K562 (cell line): ENCODE data around the gene TECPR1. TPM values are rescaled to one million over a fixed set of nuclear protein-coding genes. Genes with fewer than 3 reads are reported as not detected.

Source experiments
- ATAC-seq: fragments of 200-7000 bp; cut with Tn5 transposase; 3 replicates; pipeline ENCODE4 v1.9.1; 2020; ENCODE audit warnings: moderate library complexity
- BruUV-seq: library from RNA; stranded (reverse); fragments of 400-500 nt; replicated peaks from 2 replicates; lab custom pipeline; 2021; lab: Mats Ljungman, UMichigan
- CTCF ChIA-PET: fragments of 300-600 bp; formaldehyde crosslinking; extraction: SDS; loops from one replicate; lab custom pipeline; 2021; ENCODE audit warnings: low intra/inter-chr PET ratio; lab: Yijun Ruan, JAX
- POLR2A ChIA-PET: fragments of 300-600, 350-650 bp; sonication (Branson Sonifier 250); formaldehyde crosslinking; extraction: SDS; loops from one replicate; lab custom pipeline; 2021; ENCODE audit warnings: antibody characterized with exemption, inconsistent platforms; lab: Yijun Ruan, JAX
- DNase-seq, 4 experiments: peaks; one replicate each; pipeline versions ENCODE4 v3.0.0 to v3.0.0-alpha.2; 2011 to 2018; ENCODE audit warnings: low spot score in 3 of 4, mixed read lengths in 3 of 4; ENCODE audit errors: extremely low read depth in 1 of 4
- FAIRE-seq: peaks from 2 replicates; lab custom pipeline; 2011; peaks lifted over from hg19 to GRCh38; lab: Jason Lieb, UNC
- H2AFZ ChIP-seq: 2 replicates; pipeline ENCODE4 v1.6.0; 2011; ENCODE audit warnings: low read depth, low read length, control low read depth, inconsistent platforms
- H3K27ac ChIP-seq: fragments of 200-600 bp; 3 replicates; pipeline ENCODE4 v1.8.0; 2011; ENCODE audit warnings: low read depth, mild to moderate bottlenecking, control low read depth, inconsistent platforms, low read length, moderate library complexity, mixed read lengths; ENCODE audit errors: extremely low read depth
- H3K27me3 ChIP-seq, 2 experiments: fragments of 300-600 bp in 1 of 2; 2 replicates in 1 of 2; 3 replicates in 1 of 2; pipeline versions ENCODE4 v1.6.0 to v1.8.0; 2011; ENCODE audit warnings: inconsistent platforms in 2 of 2, low read length in 2 of 2, mild to moderate bottlenecking in 1 of 2, mixed read lengths in 1 of 2, moderate library complexity in 1 of 2; ENCODE audit not compliant: control insufficient read depth in 2 of 2, insufficient read depth in 2 of 2
- H3K36me3 ChIP-seq: fragments of 300-600 bp; 3 replicates; pipeline ENCODE4 v1.8.0; 2011; ENCODE audit warnings: mild to moderate bottlenecking, low read length, inconsistent platforms; ENCODE audit not compliant: control insufficient read depth, insufficient read depth
- H3K4me1 ChIP-seq, 2 experiments: fragments of 200-600 bp in 1 of 2; replicated peaks in 1 of 2; 2 replicates in 1 of 2; 3 replicates in 1 of 2; pipeline versions ENCODE4 v1.5.1 to v1.8.0; 2011; ENCODE audit warnings: inconsistent platforms in 2 of 2, low read length in 2 of 2, mild to moderate bottlenecking in 1 of 2, mixed read lengths in 1 of 2, moderate library complexity in 1 of 2; ENCODE audit not compliant: control insufficient read depth in 2 of 2, insufficient read depth in 2 of 2
- H3K4me2 ChIP-seq: 2 replicates; pipeline ENCODE4 v1.6.1; 2011; ENCODE audit warnings: low read length, control low read depth, inconsistent platforms, mixed read lengths; ENCODE audit not compliant: insufficient read depth
- H3K4me3 ChIP-seq: fragments of 200-600 bp; sonication (generic), shearing (Covaris generic); 2 replicates; pipeline ENCODE4 v1.5.1; 2016; ENCODE audit warnings: control low read depth, inconsistent platforms
- H3K79me2 ChIP-seq: fragments of 200-600 bp; 3 replicates; pipeline ENCODE4 v1.8.0; 2011; ENCODE audit warnings: low read length, inconsistent platforms; ENCODE audit not compliant: control insufficient read depth, insufficient read depth
- H3K9ac ChIP-seq, 2 experiments: 2 replicates each; pipeline versions ENCODE4 v1.6.0 to v1.6.1; 2011; ENCODE audit warnings: low read depth in 2 of 2, low read length in 2 of 2, control low read depth in 1 of 2, inconsistent platforms in 1 of 2, mild to moderate bottlenecking in 1 of 2, mixed read lengths in 1 of 2; ENCODE audit not compliant: insufficient read depth in 1 of 2
- H3K9me1 ChIP-seq: one replicate; pipeline ENCODE4 v1.6.0; 2011; ENCODE audit warnings: inconsistent platforms, mild to moderate bottlenecking, low read length, moderate library complexity; ENCODE audit not compliant: control insufficient read depth, insufficient read depth
- H3K9me3 ChIP-seq: replicated peaks from 2 replicates; pipeline ENCODE4 v1.5.1; 2011; ENCODE audit warnings: low read depth, low read length, inconsistent platforms; ENCODE audit not compliant: control insufficient read depth, insufficient read depth
- H4K20me1 ChIP-seq: replicated peaks from 2 replicates; pipeline ENCODE4 v1.6.1; 2011; ENCODE audit warnings: low read length, inconsistent platforms, mixed read lengths; ENCODE audit not compliant: control insufficient read depth, insufficient read depth
- FOXJ3 ChIP-seq: sonication (generic); formaldehyde crosslinking; IDR thresholded peaks from 2 replicates; pipeline ENCODE4 v1.4.0; 2020; ENCODE audit warnings: mild to moderate bottlenecking, missing genetic modification reagents
- ZNF445 ChIP-seq: fragments of 250-450 bp; sonication (Bioruptor Pico); IDR thresholded peaks from 2 replicates; pipeline ENCODE4 v1.4.0; 2020; ENCODE audit warnings: low read depth, mild to moderate bottlenecking, moderate library complexity
- WGBS: fragments of 100-300 bp; shearing (Covaris generic); methylation state at CpG from one replicate; pipeline ENCODE4 v1.1.6; 2016; ENCODE audit warnings: low coverage, mixed read lengths; ENCODE audit not compliant: insufficient coverage; ENCODE audit errors: missing lambda C conversion rate; 5-methylcytosine and 5-hydroxymethylcytosine counted together
- in situ Hi-C: fragments of 300-500 bp; cut with MboI; formaldehyde crosslinking; loops from 4 replicates; pipeline ENCODE4 v1.15.0; 2018; ENCODE audit warnings: inconsistent platforms, mixed read lengths
- intact Hi-C: fragments of 100-400 bp; cut with micrococcal nuclease; formaldehyde crosslinking; loops from 2 replicates; pipeline ENCODE4 v1.14.2; 2022
- polyA plus RNA-seq, 8 experiments: library from polyadenylated mRNA; depleted of rRNA in 4 of 8; stranded (reverse) in 5 of 8; unstranded in 3 of 8; fragments of >200 nt; fragmentation: Nextera tagmentation in 2 of 8; fragmentation: Illumina TruSeq in 1 of 8; extraction: Ambion mirVana in 2 of 8; extraction: Trizol in 1 of 8; gene quantifications; 2 replicates each; pipeline versions ENCODE4 v1.2.1 to v1.2.3, GENCODE V29; 2011 to 2014; ENCODE audit warnings: inconsistent platforms in 1 of 8, missing spikeins in 1 of 8
- total RNA-seq, 7 experiments: library from RNA; depleted of rRNA in 6 of 7; stranded (reverse); fragments of >200 nt in 6 of 7; fragmentation: Illumina TruSeq in 2 of 7; extraction: Trizol in 2 of 7; gene quantifications; 2 replicates each; pipeline versions ENCODE4 v1.2.1 to v1.2.3, GENCODE V29; 2011 to 2021; ENCODE audit warnings: low replicate concordance in 1 of 7
- TF ChIP-seq, protein P1 (sequence below): fragments of 200-600 bp; sonication (generic); IDR thresholded peaks from one replicate; pipeline ENCODE4 v1.6.1; 2012; ENCODE audit warnings: mild to moderate bottlenecking, low read depth, low read length, inconsistent platforms

TECPR1 gene
- total and polyA plus RNA-seq, 9 of the 15 experiments (the other 6 are each of a cell fraction or from before 2014, with no cell fraction given), result 0.17 to 15.0 (median 2.2) TPM

DNA sequence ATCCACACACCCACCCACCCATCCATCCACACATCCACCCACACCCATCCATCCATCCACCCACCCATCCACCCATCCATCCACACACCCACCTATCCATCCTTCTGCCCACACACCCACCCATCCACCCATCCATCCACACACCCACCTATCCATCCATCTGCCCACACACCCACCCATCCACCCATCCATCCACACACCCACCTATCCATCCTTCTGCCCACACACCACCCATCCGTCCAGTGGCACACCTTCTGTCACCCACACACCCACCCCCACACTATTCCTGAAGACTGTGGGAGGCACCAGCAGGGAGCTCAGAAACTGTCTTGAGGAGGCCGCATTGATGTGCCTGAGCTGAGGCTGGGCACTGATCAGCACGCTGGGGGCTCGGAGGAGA lies 9.1 kb downstream of the TECPR1 start:
- Histone ChIP-seq H3K4me2 (no peak overlapping the region), H3K36me3 (no peaks in the 10 kb centered on the region), H3K9me1 (no peaks in the 10 kb centered on the region), H3K27me3 (no peaks in the 10 kb centered on the region), H4K20me1 (no peaks in the 10 kb centered on the region), H2AFZ (no peak overlapping the region), H3K9me3 (no peaks in the 10 kb centered on the region), H3K9ac (no peak overlapping the region), H3K4me1 (peaks cover 0 to 14% of the 10 kb centered on the region in 2 experiments; a peak in 2 of 5 replicates), H3K79me2 (no peaks in the 10 kb centered on the region), H3K27ac (no peak overlapping the region), H3K4me3 (no peak overlapping the region)
- in situ Hi-C loops (no loop called here), intact Hi-C loops (loop anchor here (5.0 kb wide), 1 partner anchor 76 kb away; no protein-coding TSS in a partner anchor)
- ChIA-PET CTCF (no interaction called here), POLR2A (interaction anchor here (0.6 kb wide), 1 partner anchor 31 kb away, joined by 3 read pairs; no protein-coding TSS in a partner anchor)
- DNase-seq, result no peak
- no TSS peak for BruUV-seq
- WGBS, result 83% methylated on average over 1 of the region's 4 CpGs
- no peak for FAIRE-seq
- ATAC-seq, result no peak
- TF ChIP-seq FOXJ3 (CRISPR knock-in tag) (no peak), ZNF445 (CRISPR knock-in tag) (no peak)
- TF ChIP-seq, protein P1, sequence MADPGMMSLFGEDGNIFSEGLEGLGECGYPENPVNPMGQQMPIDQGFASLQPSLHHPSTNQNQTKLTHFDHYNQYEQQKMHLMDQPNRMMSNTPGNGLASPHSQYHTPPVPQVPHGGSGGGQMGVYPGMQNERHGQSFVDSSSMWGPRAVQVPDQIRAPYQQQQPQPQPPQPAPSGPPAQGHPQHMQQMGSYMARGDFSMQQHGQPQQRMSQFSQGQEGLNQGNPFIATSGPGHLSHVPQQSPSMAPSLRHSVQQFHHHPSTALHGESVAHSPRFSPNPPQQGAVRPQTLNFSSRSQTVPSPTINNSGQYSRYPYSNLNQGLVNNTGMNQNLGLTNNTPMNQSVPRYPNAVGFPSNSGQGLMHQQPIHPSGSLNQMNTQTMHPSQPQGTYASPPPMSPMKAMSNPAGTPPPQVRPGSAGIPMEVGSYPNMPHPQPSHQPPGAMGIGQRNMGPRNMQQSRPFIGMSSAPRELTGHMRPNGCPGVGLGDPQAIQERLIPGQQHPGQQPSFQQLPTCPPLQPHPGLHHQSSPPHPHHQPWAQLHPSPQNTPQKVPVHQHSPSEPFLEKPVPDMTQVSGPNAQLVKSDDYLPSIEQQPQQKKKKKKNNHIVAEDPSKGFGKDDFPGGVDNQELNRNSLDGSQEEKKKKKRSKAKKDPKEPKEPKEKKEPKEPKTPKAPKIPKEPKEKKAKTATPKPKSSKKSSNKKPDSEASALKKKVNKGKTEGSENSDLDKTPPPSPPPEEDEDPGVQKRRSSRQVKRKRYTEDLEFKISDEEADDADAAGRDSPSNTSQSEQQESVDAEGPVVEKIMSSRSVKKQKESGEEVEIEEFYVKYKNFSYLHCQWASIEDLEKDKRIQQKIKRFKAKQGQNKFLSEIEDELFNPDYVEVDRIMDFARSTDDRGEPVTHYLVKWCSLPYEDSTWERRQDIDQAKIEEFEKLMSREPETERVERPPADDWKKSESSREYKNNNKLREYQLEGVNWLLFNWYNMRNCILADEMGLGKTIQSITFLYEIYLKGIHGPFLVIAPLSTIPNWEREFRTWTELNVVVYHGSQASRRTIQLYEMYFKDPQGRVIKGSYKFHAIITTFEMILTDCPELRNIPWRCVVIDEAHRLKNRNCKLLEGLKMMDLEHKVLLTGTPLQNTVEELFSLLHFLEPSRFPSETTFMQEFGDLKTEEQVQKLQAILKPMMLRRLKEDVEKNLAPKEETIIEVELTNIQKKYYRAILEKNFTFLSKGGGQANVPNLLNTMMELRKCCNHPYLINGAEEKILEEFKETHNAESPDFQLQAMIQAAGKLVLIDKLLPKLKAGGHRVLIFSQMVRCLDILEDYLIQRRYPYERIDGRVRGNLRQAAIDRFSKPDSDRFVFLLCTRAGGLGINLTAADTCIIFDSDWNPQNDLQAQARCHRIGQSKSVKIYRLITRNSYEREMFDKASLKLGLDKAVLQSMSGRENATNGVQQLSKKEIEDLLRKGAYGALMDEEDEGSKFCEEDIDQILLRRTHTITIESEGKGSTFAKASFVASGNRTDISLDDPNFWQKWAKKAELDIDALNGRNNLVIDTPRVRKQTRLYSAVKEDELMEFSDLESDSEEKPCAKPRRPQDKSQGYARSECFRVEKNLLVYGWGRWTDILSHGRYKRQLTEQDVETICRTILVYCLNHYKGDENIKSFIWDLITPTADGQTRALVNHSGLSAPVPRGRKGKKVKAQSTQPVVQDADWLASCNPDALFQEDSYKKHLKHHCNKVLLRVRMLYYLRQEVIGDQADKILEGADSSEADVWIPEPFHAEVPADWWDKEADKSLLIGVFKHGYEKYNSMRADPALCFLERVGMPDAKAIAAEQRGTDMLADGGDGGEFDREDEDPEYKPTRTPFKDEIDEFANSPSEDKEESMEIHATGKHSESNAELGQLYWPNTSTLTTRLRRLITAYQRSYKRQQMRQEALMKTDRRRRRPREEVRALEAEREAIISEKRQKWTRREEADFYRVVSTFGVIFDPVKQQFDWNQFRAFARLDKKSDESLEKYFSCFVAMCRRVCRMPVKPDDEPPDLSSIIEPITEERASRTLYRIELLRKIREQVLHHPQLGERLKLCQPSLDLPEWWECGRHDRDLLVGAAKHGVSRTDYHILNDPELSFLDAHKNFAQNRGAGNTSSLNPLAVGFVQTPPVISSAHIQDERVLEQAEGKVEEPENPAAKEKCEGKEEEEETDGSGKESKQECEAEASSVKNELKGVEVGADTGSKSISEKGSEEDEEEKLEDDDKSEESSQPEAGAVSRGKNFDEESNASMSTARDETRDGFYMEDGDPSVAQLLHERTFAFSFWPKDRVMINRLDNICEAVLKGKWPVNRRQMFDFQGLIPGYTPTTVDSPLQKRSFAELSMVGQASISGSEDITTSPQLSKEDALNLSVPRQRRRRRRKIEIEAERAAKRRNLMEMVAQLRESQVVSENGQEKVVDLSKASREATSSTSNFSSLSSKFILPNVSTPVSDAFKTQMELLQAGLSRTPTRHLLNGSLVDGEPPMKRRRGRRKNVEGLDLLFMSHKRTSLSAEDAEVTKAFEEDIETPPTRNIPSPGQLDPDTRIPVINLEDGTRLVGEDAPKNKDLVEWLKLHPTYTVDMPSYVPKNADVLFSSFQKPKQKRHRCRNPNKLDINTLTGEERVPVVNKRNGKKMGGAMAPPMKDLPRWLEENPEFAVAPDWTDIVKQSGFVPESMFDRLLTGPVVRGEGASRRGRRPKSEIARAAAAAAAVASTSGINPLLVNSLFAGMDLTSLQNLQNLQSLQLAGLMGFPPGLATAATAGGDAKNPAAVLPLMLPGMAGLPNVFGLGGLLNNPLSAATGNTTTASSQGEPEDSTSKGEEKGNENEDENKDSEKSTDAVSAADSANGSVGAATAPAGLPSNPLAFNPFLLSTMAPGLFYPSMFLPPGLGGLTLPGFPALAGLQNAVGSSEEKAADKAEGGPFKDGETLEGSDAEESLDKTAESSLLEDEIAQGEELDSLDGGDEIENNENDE, result no peak
